GM19043 (cell line): ENCODE results near the gene SLC16A10.
A peak's percentile ranks its signal among the peaks of the same experiment; 100 is the strongest.
"Not testable (repeated sequence)": the region's sequence is repeated elsewhere in the genome, so short reads cannot be mapped to it uniquely, and the experiment has no call there.

Experiments used
- ATAC-seq: cut with Tn5 transposase; IDR thresholded peaks from one replicate; pipeline ENCODE4 v1.9.1; 2021; ENCODE audit warnings: low read depth; ENCODE audit not compliant: unreplicated experiment

The SLC16A10 gene

DNA sequence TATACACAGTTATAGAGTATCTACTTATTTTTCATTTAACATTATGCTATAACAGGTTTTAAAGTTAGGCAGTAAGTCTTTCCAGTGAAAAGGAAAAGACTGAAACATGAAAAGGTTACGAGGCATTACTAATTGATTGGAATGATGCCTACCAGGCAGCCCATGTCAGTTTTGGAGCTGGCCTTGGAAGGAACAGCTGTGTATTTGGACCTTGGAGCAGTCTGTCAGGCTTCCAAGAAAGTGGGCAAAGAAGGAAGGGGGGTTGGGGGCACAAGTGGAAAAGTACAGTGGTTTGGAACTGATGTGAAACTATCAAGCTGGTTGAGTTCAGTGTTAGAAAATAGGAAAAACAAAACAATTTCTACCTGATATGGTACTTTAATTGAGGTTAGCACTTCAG, 41.7 kb downstream of the SLC16A10 start:
- ATAC-seq = no peak

DNA sequence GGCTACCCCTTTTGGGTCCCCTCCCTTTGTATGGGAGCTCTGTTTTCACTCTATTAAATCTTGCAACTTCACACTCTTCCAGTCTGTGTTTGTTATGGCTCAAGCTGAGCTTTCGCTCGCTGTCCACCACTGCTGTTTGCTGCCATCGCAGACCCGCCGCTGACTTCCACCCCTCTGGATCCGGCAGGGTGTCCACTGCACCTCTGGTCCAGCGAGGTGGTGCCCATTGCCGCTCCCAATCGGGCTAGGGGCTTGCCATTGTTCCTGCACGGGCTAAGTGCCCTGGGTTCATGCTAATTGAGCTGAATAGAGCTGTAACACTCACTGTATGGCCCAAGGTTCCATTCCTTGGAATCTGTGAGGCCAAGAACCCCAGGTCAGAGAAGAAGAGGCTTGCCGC, 43.7 kb downstream of the SLC16A10 start:
- not testable (repeated sequence) for ATAC-seq

DNA sequence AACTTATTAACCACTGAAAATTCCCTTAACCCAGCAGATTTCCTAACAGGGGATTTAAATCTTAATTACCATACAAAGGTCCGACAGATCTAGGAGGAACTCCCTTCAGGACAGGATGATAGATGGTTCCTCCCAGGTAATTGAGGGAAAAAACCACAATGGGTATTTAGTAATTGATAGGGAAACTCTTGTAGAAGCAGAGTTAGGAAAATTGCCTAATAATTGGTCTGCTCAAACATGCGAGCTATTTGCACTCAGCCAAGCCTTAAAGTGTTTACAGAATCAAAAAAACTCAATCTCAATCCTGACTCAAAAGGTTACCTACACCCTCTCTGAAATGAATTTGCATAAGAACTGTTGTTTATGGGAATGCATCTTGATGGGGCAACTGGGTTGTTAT, 45.4 kb downstream of the SLC16A10 start:
- ATAC-seq = not testable (repeated sequence)

DNA sequence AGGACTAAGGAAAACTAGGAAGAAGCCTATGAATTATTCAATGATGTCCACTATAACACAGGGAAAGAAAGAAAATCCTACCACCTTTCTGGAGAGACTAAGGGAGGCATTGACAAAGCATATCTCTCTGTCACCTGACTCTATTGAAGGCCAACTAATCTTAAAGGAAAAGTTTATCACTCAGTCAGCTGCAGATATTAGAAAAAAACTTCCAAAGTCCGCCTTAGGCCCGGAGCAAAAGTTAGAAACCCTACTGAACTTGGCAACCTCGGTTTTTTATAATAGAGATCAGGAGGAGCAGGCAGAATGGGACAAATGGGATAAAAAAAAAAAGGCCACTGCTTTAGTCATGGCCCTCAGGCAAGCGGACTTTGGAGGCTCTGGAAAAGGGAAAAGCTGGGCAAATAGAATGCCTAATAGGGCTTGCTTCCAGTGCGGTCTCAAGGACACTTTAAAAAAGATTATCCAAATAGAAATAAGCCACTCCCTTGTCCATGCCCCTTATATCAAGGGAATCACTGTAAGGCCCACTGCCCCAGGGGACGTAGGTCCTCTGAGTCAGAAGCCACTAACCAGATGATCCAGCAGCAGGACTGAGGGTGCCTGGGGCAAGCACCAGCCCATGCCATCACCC, 47.0 kb downstream of the SLC16A10 start:
- ATAC-seq = not testable (repeated sequence)

DNA sequence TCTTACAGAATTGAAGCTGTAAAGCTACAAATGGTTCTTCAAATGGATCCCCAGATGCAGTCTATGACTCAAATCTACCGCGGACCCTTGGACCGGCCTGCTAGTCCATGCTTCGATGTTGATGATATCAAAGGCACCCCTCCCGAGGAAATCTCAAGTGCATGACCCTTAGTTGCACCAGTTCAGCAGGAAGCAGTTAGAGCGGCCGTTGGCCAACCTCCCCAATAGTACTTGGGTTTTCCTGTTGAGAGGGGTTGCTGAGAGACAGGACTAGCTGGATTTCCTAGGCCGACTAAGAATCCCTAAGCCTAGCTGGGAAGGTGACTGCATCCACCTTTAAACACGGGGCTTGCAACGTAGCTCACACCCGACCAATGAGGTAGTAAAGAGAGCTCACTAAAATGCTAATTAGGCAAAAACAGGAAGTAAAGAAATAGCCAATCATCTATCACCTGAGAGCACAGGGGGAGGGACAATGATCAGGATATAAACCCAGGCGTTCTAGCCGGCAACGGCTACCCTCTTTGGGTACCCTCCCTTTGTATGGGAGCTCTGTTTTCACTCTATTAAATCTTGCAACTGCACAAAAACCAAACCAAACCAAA, 50.3 kb downstream of the SLC16A10 start:
- not testable (repeated sequence) for ATAC-seq

DNA sequence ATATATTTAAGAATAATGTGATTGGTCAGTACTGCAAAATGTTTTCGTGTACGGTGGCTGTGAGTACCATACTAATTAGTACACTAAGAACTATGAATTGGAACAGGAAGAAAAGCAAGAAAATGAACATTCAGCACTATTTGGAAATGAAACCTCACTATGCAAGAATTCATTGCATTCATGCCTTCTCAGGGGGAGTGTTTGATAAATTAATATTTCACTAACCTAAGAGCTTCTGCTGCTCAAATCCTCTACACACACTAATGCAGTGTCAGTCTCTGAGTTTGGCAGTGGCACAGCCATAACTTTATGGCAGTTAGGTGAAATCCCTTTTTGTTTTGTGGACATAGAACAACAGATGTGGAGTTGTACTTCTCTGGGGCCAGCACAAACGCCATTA, 60.1 kb downstream of the SLC16A10 start:
- no peak for ATAC-seq

DNA sequence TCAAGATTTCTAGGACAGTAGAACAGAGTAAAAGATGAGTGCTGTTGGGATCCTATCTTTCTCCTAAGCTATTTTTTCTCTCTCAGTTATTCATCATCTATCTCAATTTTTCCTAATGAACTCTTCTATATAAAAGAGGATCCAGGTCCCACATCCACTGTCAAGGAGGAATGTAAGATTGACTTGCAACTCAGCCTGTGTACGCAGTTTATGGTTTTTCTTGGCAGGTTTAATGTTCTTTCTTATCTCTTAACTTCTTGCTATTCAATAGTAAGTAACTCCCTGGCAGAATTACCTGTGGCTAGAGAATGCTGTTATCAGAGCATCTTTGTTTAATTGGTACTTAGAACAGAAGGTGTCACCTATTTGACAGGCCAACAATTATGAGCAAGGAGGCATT, 60.8 kb downstream of the SLC16A10 start:
- no peak for ATAC-seq

DNA sequence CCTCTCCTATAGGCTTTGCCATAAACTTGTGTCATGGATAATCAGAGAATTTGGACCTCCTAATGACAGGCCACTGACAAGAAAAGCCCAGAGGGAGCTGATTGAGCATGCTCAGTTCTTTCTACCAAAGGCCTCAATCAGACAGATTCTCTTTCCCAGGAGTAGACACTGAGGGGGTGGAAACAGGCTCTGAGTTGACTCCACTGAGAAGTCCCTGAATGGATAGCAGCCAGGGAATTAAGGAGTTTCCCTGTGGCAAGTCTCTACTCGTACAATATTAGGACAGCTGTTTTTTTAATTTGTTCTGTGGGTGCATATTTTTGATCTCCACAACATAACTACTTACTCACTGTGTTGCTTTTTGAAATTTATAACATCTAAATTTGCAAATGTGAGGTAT, 63.3 kb downstream of the SLC16A10 start:
- no peak for ATAC-seq

DNA sequence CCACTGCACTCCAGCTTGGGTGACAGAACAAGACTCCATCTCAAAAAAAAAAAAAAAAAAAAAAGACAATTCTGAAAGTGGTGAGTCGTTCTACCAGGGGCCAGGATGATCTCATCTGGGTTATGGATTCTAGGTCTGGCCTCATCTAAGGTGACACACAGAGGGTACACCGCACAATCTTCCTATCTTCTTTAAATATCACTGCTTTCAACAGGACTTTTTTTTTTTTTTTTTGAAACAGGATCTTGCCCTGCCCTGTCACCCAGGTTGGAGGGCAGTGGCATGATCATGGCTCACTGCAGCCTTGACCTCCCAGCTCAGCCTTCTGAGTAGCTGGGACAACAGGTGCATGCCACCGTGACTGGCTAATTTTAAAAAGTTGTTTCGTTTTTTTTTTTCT, 67.7 kb downstream of the SLC16A10 start:
- no peak for ATAC-seq

DNA sequence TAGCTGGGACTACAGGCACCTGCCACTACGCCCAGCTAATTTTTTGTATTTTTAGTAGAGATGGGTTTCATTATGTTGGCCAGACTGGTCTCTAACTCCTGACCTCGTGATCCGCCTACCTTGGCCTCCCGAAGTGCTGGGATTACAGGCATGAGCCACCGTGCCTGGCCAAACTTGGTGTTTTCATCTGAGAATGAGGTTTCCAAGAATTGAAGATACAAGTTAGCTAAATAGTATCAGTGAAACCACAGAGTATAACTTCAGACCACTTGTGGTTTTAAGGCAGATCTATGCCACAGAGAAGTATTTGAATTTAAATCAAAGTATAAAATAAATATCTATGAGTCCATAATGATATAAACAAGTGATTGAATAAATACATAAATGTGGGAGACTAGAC, 70.1 kb downstream of the SLC16A10 start:
- no peak for ATAC-seq

DNA sequence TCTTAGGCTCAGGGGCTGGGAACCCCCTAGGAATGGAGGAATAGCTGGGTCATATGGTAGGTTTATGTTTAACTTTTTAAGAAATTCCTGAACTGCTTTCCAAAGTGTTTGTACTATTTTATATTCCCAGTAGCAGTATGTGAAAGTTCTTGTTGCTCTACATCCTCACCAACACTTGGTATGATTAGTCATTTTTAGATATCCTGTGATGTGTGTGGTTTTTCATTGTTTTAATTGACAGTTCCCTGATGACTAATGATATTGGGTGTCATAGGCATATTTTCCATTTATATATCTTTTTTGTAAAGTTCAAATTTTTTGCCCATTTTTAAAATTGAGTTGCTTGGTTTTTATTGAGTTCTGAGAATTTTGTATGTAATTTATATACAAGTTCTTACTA, 72.3 kb downstream of the SLC16A10 start:
- no peak for ATAC-seq

DNA sequence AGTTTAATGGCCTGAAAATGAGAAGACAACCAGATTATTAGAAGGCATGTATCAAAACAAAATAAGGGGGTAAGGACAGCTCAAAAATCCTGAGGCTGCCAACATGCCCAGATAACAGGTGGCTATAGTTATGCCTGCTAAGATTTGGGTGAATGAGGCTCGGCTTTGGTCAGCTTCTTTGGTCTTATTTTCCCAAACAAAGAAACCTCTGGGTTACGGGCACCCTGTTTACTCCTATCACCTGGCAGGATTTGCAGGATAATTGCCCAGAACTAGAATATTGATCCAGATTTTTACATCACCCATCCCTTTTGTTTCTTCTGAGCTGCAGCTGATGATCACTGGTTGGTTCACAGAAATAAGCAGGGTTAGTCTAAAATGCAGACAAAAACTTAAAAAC, 74.3 kb downstream of the SLC16A10 start:
- ATAC-seq = no peak

DNA sequence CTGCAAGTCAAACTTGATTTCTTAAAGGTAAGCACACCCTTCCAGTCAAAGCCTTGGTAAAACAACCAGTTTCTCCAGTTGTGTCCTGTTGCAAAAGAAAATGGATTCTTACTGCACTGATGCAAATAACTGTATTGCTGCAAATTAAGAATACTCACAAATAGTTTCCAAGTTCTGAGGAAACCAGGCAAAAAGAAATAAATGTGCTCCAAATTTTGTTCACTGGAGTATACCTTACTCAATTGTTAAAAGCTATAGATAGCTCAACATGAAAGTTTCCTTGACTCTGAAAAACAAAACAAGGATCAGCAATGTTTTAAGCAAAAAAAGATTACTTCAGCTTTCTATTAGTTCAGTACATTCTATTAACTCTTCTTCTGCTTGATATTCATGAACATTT, 75.2 kb downstream of the SLC16A10 start:
- no peak for ATAC-seq

DNA sequence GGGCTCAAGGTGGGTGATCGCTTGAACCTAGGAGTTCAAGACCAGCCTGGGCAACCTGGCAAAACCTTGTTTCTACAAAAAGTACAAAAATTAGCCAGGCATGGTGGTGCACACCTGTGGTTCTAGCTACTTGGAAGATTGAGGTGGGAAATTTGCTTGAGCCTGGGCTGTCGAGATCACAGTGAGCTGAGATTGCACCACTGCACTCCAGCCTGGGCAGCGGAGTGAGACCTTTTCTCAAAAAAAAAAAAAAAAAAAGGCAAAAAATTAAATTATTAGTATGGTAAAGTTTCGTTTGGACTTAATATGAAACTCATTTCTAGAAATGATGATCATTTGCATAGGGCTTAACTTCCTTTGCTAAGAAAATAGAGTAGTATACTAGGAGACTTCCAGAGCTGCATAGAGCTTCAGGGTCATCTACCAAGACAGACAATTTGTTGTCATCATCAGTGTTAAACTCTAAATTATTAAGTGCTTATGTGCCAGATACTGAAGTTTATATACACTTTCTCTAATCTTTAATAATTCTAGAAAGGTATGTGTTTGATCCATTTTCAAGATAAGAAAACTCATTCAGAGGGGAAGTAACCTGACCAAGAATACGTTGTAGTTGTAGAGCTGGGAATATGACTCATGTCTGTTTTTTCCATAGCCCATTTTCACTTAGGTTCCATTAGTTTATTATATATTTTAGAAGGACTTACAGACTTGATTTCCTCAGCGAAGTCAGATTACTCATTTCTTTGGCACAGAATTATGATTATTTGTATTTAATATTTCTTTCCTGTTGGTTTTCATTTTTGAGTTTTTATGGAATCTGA, 84.5 kb downstream of the SLC16A10 start:
- peak; percentile 77 for ATAC-seq

DNA sequence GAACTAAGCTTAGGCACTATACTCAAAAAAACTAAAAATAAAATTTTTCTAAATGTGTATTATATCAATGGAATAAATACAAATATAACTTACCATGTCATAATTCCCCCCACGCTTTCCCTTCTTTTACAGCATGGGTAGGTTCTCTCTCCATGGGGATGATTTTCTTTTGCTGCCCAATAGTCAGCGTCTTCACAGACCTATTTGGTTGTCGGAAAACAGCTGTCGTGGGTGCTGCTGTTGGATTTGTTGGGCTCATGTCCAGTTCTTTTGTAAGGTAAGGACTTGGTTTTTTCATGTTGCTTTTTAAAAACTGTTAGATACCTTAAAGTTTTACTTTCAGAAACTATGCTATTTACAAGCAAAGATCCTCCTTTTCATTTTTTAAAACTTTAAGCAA, 85.3 kb downstream of the SLC16A10 start:
- ATAC-seq = no peak

DNA sequence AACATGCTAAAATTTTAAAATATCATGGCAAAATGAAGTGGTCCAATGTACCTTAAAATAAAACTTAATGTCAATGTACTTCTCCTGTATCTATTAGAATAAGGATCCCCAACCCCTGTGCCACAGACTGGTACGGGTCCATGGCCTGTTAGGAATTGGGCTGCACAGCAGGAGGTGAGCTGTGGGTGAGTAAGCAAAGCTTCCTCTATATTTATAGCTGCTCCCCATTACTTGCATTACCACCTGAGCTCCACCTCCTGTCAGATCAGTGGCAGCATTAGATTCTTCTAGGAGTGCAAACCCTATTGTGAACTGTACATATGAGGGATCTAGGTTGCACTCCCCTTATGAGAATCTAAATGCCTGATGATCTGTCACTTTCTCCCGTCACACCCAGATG, 86.0 kb downstream of the SLC16A10 start:
- ATAC-seq = no peak

DNA sequence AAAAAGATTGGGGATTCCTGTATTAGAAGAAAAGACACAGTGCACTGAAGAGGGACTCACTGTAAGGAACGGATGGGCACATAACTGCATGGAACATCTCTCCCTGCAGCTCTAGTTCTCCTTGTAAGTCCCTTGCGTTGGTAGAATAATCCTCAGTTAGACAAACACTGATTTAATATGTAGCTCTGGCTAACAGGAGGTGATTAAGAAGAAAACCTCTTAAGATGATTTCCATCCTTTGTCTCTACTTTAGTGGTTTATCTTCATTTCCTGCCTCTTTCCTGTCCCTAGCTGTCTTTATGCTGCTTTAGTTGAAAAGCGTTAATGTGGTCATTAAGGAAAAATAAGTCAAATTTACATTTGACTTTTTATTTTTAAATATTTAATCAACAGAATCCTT, 86.6 kb downstream of the SLC16A10 start:
- no peak for ATAC-seq

DNA sequence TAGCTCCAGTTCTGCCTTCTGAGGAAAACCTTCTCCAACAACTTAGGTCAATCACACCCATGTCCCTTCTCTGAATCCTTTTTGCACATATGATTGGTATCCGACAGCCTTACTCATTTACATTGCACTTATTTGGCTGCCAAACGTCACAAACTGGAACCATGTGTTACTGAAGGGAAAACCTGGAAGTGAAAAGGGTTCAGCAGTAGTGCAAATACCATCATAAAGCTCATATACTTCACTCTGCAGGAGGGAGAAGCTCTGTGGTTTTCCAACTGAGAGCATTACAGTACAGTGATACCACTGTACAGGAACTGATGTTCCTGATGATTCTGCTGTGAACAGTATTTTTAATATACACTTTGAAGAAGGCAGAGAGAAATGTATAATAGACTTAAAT, 87.8 kb downstream of the SLC16A10 start:
- ATAC-seq = no peak

DNA sequence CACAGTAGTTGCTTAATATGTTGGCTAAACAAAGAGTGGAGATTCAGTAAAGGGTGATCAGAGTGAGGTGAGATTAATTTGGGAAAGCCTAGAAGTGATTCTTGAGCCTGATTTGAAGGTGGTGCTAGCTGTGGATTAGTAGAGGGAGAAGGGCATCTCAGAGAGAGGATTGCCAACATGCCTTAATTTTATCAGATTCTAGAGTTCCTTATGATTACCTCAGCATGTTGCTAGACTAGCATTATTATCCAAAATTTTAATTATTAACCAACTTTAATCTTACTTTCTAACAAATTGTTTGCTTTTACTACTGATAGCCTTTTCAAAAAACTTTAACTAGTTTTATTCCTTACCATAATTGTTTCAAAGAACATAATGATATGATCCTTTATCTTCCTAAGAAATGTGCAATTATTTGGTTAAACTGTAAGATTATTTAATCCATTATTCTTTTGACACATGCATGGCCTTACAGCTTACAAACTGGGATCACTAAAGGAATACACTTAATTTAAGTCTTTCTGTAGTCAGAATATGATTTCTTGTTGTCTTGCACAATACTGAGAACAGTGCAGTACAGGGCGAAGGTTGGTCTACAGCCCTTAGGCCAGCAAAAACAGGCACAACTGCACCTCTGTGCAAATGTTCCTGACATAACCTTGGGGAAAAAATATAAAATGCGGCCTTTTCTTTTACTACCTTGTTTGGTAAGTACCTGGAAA, 88.9 kb downstream of the SLC16A10 start:
- ATAC-seq = no peak

DNA sequence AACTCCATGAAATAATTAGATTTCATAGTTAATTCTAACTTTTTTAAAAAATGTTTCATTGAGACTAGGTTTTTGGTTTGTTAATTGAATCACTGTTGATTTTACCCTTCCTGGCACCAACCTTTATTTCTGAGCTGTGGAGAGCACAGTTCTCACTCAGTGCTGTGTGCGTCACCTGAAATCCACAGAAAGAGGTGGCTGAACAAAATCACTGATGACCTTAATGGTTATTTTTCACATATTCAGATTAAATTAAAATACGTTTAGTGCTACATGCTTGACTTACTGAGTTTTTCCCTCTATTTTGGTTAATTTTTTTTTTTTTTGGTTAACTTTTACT, 89.4 kb downstream of the SLC16A10 start:
- ATAC-seq = no peak

DNA sequence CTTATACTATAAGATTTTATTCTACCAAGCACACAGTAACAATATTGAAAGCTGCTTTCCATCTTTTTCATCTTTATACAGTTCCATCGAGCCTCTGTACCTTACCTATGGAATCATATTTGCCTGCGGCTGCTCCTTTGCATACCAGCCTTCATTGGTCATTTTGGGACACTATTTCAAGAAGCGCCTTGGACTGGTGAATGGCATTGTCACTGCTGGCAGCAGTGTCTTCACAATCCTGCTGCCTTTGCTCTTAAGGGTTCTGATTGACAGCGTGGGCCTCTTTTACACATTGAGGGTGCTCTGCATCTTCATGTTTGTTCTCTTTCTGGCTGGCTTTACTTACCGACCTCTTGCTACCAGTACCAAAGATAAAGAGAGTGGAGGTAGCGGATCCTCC, 89.8 kb downstream of the SLC16A10 start:
- no peak for ATAC-seq
